HG03045 (cell line): Measurements from ENCODE around the gene KIF19.

Experiments
- ATAC-seq: cut with Tn5 transposase; IDR thresholded peaks from one replicate; pipeline ENCODE4 v1.9.1; 2021; ENCODE audit warnings: mild to moderate bottlenecking, moderate library complexity; ENCODE audit not compliant: unreplicated experiment

KIF19 gene

GRCh38 chr17:74361230-74362068 is 35.4 kb downstream of the KIF19 start, which contains the start of gene BTBD17:
Gene BTBD17 (minus strand): TSS chr17:74361868. CDS start chr17:74361819, 49 bp downstream.
- ATAC-seq: no peak

DNA sequence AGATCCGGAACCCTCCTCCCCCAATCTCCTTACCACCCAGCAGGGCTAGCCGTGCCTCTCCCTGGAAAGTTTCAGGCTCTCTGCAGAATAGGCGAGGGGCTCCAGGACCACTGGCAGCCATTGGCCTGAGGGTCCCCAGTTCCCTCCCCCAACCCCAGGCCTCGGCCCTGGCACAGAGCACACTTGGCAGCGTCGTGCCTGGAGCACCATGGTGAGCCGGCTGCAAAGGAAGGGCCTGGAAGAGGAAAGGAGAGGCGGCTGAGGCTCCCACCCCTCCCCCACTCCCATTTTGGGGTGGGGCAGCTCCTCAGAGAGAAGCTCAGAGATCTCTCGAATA is 36.0 kb downstream of the KIF19 start:
- ATAC-seq: no peak

- no peak for ATAC-seq
Observed at GRCh38 chr17:74362810-74363498, 36.9 kb downstream of the KIF19 start.

DNA sequence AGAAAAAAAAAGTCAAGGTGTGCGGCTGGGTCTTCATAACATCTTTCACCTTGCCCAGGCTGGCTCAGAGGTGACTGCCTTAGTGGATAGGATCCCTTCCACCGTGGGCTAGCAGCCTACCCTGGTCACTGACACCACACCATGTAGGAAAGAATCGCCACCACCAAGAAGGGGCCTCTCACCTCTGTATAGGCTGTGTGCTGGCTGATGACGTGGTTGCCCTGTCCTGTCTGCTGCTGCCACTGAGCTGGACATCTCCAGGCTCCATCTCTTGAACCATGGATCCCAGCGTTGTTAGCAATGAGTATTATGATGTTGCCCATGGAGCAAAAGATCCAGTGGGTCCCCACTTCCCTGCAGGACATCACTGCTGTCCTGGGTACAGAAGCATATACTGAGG is 41.2 kb downstream of the KIF19 start, which contains the start of gene GPR142:
Gene GPR142, plus strand, starts transcription at position 301 of the 400 bp plus-strand sequence. CDS start 2,035 bp downstream, outside the sequence.
- ATAC-seq: no peak

- ATAC-seq: no peak
Observed at GRCh38 chr17:74368341-74369081, 42.5 kb downstream of the KIF19 start.

DNA sequence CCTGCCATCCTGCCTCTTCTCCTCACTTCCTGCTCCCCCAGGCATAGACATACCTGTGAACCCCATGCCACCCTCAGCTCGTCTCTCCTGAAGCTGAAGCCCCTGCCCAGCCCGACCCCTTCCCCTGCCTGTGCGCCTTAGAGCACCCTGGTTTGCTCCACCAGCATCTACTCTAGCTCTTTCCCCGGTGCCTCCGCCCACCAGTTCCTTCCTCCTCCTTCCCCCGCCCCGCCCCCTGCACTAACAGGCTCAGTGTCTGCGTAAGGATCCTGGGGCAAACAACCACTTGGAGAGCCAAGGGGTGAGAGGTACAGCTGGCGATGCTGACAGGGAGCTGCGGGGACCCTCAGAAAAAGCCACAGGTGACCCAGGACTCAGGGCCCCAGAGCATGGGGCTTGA is 43.2 kb downstream of the KIF19 start:
- ATAC-seq: no peak

- no peak for ATAC-seq
Observed at GRCh38 chr17:74369665-74370490, 43.9 kb downstream of the KIF19 start.

GRCh38 chr17:74371653-74372147 is 45.7 kb downstream of the KIF19 start:
- no peak for ATAC-seq

DNA sequence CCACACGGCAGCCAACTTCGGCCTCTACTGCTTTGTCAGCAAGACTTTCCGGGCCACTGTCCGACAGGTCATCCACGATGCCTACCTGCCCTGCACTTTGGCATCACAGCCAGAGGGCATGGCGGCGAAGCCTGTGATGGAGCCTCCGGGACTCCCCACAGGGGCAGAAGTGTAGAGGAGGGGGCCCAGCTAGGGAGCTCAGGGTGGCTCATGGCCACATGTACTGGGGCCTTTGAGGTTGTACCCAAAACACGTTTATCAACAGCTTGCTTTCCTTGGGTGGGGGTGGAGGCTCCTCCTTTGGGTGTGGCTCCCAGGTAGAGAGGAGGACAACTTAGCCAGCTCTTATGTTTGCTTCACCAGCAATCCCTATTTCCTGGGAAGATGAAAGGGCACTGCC is 46.4 kb downstream of the KIF19 start:
- ATAC-seq: no peak

DNA sequence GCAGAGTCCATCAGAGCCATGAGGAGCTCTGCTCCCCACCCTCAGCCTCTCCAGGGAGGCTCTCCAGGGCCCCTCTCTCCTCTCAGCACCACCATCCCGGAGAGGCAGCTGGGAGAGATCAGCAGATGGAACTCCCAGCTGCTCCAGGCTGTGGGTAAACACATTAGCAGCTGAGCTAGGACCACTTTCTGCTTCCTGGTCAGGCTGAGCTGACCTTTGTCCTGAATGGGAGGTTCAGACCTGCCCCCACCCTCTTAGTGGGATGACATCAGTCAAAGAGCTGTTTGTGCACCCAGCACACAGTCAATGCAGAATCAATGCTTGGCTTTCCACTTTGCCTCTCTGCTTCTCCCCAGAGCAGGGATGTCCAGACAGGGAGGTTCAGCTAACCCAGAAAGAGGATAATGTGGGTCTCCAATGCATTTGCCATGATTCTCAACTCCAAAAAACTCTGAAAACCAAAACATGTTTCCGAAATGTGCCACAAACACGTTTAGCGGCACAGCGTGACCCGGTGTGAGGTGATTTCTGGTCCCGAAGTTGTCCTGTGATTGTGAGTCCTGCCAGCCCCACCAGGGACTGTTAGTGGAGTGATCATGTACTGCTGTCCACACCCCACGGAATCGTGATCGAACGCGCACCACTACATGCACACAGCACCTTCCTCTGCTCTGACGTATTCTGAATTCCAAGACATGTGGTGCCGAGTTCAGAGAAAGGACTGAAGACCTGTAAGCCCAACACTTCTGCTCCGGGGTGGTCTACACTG is 48.0 kb downstream of the KIF19 start:
- no peak for ATAC-seq

DNA sequence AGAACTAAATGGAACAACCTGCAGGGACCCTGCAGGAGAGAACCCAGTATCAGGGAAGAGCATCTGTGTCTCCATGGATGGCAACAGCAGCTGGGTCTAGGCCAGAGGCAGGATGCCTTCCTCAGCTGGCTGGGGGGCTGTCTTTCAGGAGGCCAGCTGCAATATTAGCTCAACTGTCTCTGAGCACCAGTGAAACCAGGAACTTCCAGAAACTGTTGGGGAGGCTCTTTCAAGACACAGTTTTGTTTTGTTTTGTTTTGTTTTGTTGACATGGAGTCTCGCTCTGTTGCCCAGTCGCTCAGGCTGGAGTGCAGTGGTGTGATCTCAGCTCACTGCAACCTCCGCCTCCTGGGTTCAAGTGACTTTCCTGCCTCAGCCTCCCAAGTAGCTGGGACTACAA is 48.8 kb downstream of the KIF19 start:
- no peak for ATAC-seq

DNA sequence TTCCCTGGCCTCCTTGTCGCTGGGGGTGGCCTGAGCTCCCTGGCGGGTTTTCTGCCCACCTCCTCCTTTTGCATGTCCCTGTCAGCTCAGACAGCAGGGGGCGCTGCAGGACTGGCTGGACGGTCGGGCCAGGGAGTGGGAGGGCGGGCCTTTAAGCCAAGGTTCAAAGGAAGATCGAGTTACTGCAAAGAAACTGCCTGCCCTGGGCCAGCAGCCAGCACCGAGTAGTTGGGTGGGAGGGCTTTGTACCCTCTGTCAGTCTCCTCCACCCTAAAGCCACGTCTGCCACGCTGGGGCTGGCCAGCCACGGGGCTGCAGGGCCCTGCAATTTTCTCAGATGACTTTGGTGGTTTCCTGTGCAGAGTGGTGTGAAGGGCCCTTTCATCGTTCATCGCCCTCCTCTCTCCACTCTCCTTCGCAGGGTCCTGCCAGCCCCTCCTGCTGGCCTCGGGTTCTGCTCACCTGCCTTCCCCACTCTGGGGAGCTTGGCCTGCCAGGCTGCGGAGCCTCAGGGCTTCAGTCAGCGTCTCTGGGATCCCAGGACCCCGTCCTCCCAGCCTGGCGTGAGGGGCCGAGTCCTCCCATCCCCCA is 53.6 kb downstream of the KIF19 start:
- ATAC-seq: no peak

DNA sequence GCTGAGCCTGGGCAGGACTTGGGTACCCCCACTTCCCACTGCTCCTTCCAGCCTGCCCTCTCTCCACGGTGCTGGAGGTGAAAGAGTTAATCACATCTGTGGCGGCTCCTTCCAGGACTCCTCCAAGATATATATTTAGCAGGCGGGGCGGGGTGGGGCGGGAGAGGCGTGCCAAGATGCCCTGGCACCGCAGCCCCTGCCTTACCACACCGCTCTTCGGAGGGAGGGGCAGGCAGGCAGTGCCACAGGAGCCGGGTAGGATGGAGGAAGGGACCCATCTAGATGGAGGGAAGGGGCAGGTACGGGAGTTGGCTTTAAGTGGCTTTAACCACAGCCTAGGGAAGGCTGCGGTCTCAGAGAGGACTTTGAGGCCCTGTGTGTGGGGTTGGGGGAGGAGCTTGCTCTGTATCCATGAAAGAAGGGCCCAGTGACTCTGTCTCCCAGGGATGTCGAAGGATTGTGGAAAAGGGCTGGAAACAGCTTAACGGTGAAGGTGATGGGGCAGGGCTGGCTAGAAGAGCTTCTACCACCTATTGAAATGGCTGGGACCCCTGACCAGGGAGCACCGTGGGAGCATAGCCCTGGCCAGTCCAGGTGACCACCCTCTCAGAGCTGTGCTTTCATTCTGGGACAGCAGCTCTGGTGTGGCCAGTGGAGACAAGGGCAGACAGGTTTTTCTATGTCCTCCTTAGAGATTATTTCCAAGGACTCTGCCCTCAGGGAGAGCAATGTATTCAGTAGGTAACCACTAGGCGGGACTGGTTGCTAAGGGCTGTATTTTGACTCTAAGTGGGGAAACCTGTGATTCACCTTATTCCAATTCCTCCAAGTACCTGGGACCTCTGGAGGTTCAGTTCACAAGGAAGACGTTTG is 54.3 kb downstream of the KIF19 start:
- no peak for ATAC-seq

GRCh38 chr17:74380959-74381808 is 55.2 kb downstream of the KIF19 start:
- ATAC-seq: no peak

GRCh38 chr17:74383141-74383540 is 57.1 kb downstream of the KIF19 start:
- ATAC-seq: no peak

- ATAC-seq: no peak
Observed at GRCh38 chr17:74385201-74385600, 59.2 kb downstream of the KIF19 start.

- ATAC-seq: no peak
Observed at GRCh38 chr17:74386386-74386785, 60.4 kb downstream of the KIF19 start.
